ENCODE measurements around the gene MMP25. TPM values are rescaled to one million over a fixed set of nuclear protein-coding genes. Genes with fewer than 3 reads are reported as not detected.

MMP25 gene
- polyA plus RNA-seq, 1 donor (not counting 4 experiments of a cell fraction or from before 2014, with no cell fraction given) = 0.09 TPM

DNA sequence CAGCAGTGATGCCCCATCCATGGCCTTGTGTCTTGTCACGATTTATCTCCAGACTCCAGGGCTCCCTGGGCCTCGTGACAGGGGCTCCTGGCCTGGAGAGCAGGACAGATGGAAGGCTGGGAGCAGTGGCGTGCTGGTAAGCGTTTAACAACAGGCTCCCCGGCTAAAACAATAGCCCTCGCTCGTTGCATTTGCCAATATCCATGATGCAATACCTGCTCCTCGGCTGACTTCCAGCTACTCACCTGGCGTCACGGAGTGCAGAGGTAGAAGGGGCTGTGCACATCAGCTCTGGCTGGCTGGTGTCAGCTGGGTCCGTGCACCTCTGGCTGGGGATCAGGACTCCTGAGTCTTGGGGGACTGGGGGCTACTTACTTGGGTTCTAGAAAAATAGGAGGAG, 8.1 kb upstream of the MMP25 start:
- no peak for DNase-seq (ENCODE audit: low read depth, low spot score)
- H3K4me2 ChIP-seq (ENCODE audit: control insufficient read depth, extremely low read depth, insufficient read depth, low read depth, low read length) = no peak overlapping the region
- no peaks in the 10 kb centered on the region for H3K79me2 ChIP-seq (ENCODE audit: control insufficient read depth, insufficient read depth, low read length)
- no peaks in the 10 kb centered on the region for H3K9me1 ChIP-seq (ENCODE audit: control insufficient read depth, extremely low read depth, insufficient read depth, low read length)
- dilution Hi-C loops (cut with MboI; ENCODE audit: extremely low pct_ligation_motif_present, low sequenced_read_pairs) = no loop called here
- H2AFZ ChIP-seq (ENCODE audit: control insufficient read depth, low read length) = no peak overlapping the region
- H3K27ac ChIP-seq (ENCODE audit: control insufficient read depth, insufficient read depth, low read length) = no peak overlapping the region
- no peak overlapping the region for H3K9ac ChIP-seq (ENCODE audit: control insufficient read depth, extremely low read depth, insufficient read depth, low read length)
- peaks cover 6% of the 10 kb centered on the region for H3K4me1 ChIP-seq (ENCODE audit: control insufficient read depth, extremely low read depth, insufficient read depth, low read length)
- TF ChIP-seq, protein P1, sequence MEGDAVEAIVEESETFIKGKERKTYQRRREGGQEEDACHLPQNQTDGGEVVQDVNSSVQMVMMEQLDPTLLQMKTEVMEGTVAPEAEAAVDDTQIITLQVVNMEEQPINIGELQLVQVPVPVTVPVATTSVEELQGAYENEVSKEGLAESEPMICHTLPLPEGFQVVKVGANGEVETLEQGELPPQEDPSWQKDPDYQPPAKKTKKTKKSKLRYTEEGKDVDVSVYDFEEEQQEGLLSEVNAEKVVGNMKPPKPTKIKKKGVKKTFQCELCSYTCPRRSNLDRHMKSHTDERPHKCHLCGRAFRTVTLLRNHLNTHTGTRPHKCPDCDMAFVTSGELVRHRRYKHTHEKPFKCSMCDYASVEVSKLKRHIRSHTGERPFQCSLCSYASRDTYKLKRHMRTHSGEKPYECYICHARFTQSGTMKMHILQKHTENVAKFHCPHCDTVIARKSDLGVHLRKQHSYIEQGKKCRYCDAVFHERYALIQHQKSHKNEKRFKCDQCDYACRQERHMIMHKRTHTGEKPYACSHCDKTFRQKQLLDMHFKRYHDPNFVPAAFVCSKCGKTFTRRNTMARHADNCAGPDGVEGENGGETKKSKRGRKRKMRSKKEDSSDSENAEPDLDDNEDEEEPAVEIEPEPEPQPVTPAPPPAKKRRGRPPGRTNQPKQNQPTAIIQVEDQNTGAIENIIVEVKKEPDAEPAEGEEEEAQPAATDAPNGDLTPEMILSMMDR (optimal IDR thresholded peaks at IDR 0.05 in 1 of 3, IDR thresholded peaks at IDR 0.05 in 1 of 3, conservative IDR thresholded peaks at IDR 0.05 in 1 of 3; ENCODE audit: extremely low read depth in 1 of 3, insufficient read depth in 2 of 3, low read length in 3 of 3) = no peak
- no peak for TF ChIP-seq EZH2 (IDR thresholded peaks at IDR 0.05; ENCODE audit: low read length)
- no peak overlapping the region for H3K4me3 ChIP-seq (ENCODE audit: control insufficient read depth in 2 of 3, extremely low read depth in 1 of 3, insufficient read depth in 2 of 3, low read depth in 1 of 3, low read length in 3 of 3)
- peaks cover 37% of the 10 kb centered on the region for H3K27me3 ChIP-seq (ENCODE audit: control insufficient read depth, extremely low read depth, insufficient read depth, low read length)
- no peaks in the 10 kb centered on the region for H4K20me1 ChIP-seq (ENCODE audit: control insufficient read depth, extremely low read depth, insufficient read depth, low read length)
- FAIRE-seq = peak; percentile 52
- no peaks in the 10 kb centered on the region for H3K36me3 ChIP-seq (ENCODE audit: control insufficient read depth in 2 of 2, extremely low read depth in 1 of 2, insufficient read depth in 2 of 2, low read length in 2 of 2)
- H3K9me3 ChIP-seq (ENCODE audit: control insufficient read depth, low read depth, low read length) = no peaks in the 10 kb centered on the region

DNA sequence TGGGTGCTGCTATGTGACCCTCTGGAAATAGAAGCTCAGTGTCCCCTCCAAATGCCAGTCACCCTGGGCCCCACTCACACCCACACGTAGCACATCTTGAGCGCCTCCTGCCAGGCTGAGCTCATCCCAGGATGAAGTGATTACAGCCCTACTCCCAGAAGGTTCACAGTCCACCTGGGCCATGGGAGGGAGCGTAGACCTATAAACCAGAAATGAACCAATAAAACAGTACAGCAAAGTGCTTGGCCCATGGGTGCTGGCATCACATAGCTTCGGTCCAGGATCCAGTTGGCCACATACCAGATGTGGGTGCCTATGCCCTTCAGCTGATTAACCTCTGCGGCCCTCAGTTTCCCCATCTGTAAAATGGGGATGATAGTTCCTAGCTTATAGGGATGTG, 7.5 kb upstream of the MMP25 start:
- Histone ChIP-seq H3K9me3 (ENCODE audit: control insufficient read depth, low read depth, low read length) (no peaks in the 10 kb centered on the region), H3K27me3 (ENCODE audit: control insufficient read depth, extremely low read depth, insufficient read depth, low read length) (peaks cover 37% of the 10 kb centered on the region), H3K4me3 (ENCODE audit: control insufficient read depth in 2 of 3, extremely low read depth in 1 of 3, insufficient read depth in 2 of 3, low read depth in 1 of 3, low read length in 3 of 3) (no peak overlapping the region), H4K20me1 (ENCODE audit: control insufficient read depth, extremely low read depth, insufficient read depth, low read length) (no peaks in the 10 kb centered on the region), H3K36me3 (ENCODE audit: control insufficient read depth in 2 of 2, extremely low read depth in 1 of 2, insufficient read depth in 2 of 2, low read length in 2 of 2) (no peaks in the 10 kb centered on the region), H3K9me1 (ENCODE audit: control insufficient read depth, extremely low read depth, insufficient read depth, low read length) (no peaks in the 10 kb centered on the region), H3K4me1 (ENCODE audit: control insufficient read depth, extremely low read depth, insufficient read depth, low read length) (peaks cover 6% of the 10 kb centered on the region), H3K9ac (ENCODE audit: control insufficient read depth, extremely low read depth, insufficient read depth, low read length) (no peak overlapping the region), H3K4me2 (ENCODE audit: control insufficient read depth, extremely low read depth, insufficient read depth, low read depth, low read length) (no peak overlapping the region), H3K79me2 (ENCODE audit: control insufficient read depth, insufficient read depth, low read length) (no peaks in the 10 kb centered on the region), H3K27ac (ENCODE audit: control insufficient read depth, insufficient read depth, low read length) (no peak overlapping the region), H2AFZ (ENCODE audit: control insufficient read depth, low read length) (no peak overlapping the region)
- dilution Hi-C loops (cut with MboI; ENCODE audit: extremely low pct_ligation_motif_present, low sequenced_read_pairs) = no loop called here
- no peak for FAIRE-seq
- no peak for TF ChIP-seq EZH2 (IDR thresholded peaks at IDR 0.05; ENCODE audit: low read length)
- TF ChIP-seq, protein P1 (optimal IDR thresholded peaks at IDR 0.05 in 1 of 3, IDR thresholded peaks at IDR 0.05 in 1 of 3, conservative IDR thresholded peaks at IDR 0.05 in 1 of 3; ENCODE audit: extremely low read depth in 1 of 3, insufficient read depth in 2 of 3, low read length in 3 of 3) = no peak
- no peak for DNase-seq (ENCODE audit: low read depth, low spot score)

Measured in keratinocyte (primary cell).